ENCODE results near the gene METTL4. TPM values are rescaled to one million over a fixed set of nuclear protein-coding genes. Genes with fewer than 3 reads are reported as not detected.
A peak's percentile ranks its signal among the peaks of the same experiment; 100 is the strongest.

The METTL4 gene
- polyA plus RNA-seq, 2 of the 4 experiments (the other 2 are of a cell fraction) = 7.1 to 14.9 TPM

DNA sequence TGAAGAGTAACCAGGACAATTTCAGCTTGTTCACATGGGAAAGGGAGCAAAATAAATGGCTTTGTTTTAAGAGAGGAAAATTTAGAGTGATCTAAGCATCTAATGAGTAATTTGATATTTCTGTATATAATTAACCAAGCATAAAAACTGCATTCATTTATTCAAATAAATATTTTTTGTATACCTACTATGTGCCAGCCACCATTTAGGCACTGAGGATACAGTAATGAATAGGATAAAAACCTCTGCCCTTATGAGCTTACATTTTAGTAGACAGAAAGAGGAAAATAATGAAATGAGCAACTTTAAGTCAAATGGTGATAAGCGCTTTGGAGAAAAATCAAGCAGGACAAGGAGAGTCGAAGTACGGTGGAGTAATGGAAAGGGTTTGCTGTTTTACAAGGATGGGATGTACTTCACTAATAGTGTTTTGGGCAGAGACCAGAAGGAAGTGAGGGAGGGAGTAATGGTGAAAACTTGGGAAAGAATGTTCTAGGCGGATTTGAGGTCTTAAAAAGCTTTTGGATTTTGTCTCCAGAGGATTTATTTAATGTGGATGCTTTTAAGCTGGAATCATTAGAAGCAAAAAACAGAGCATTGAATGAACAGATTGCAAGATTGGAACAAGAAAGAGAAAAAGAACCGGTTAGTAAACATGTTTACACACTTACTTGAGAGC is 17.5 kb upstream of the METTL4 start:
- POLR2A ChIA-PET = no interaction called here
- Histone ChIP-seq H3K27ac (peak overlapping the region; percentile 42 to 68; a peak in 4 of 6 replicates), H3K4me3 (no peak overlapping the region), H3K9me3 (no peaks in the 10 kb centered on the region), H3K4me2 (peak overlapping the region; percentile 3; the same call in 2 of the 3 replicates), H3K4me1 (peaks cover 20% of the 10 kb centered on the region; the same call in 2 of the 3 replicates)
- no peak for TF ChIP-seq BHLHE40 (IDR thresholded peaks at IDR 0.05; ENCODE audit: low read depth, low read length)
- TF ChIP-seq RCOR1 (IDR thresholded peaks at IDR 0.05; ENCODE audit: low read depth, low read length) = no peak
- TF ChIP-seq, protein P1, sequence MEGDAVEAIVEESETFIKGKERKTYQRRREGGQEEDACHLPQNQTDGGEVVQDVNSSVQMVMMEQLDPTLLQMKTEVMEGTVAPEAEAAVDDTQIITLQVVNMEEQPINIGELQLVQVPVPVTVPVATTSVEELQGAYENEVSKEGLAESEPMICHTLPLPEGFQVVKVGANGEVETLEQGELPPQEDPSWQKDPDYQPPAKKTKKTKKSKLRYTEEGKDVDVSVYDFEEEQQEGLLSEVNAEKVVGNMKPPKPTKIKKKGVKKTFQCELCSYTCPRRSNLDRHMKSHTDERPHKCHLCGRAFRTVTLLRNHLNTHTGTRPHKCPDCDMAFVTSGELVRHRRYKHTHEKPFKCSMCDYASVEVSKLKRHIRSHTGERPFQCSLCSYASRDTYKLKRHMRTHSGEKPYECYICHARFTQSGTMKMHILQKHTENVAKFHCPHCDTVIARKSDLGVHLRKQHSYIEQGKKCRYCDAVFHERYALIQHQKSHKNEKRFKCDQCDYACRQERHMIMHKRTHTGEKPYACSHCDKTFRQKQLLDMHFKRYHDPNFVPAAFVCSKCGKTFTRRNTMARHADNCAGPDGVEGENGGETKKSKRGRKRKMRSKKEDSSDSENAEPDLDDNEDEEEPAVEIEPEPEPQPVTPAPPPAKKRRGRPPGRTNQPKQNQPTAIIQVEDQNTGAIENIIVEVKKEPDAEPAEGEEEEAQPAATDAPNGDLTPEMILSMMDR (IDR thresholded peaks at IDR 0.05) = no peak
- TF ChIP-seq, protein P2, sequence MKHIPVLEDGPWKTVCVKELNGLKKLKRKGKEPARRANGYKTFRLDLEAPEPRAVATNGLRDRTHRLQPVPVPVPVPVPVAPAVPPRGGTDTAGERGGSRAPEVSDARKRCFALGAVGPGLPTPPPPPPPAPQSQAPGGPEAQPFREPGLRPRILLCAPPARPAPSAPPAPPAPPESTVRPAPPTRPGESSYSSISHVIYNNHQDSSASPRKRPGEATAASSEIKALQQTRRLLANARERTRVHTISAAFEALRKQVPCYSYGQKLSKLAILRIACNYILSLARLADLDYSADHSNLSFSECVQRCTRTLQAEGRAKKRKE (CRISPR knock-in tag; IDR thresholded peaks at IDR 0.05; ENCODE audit: low read depth) = no peak
- no peak for TF ChIP-seq EHF (CRISPR knock-in tag; IDR thresholded peaks at IDR 0.05)
- no peak for TF ChIP-seq FOSB (CRISPR knock-in tag; IDR thresholded peaks at IDR 0.05)
- no peak for TF ChIP-seq HOXA7 (CRISPR knock-in tag; IDR thresholded peaks at IDR 0.05)
- TF ChIP-seq KDM5A (IDR thresholded peaks at IDR 0.05) = no peak
- CTCF ChIA-PET = no interaction called here
- WGBS (ENCODE audit: missing lambda C conversion rate) = 88% methylated on average over 5 of the region's 5 CpGs
- DNase-seq (ENCODE audit: low read depth in 1 of 2, low spot score in 1 of 2) (no peak), ATAC-seq (no peak), FAIRE-seq (no peak)

- ChIA-PET POLR2A (no interaction called here), CTCF (no interaction called here)
- FAIRE-seq (no peak), DNase-seq (ENCODE audit: low read depth in 1 of 2, low spot score in 1 of 2) (no peak), ATAC-seq (no peak)
- peaks cover 17% of the 10 kb centered on the region; the same call in 2 of the 3 replicates for H3K4me1 ChIP-seq
- H3K4me3 ChIP-seq = no peak overlapping the region
- TF ChIP-seq SREBF2 (IDR thresholded peaks at IDR 0.05) (no peak), POLR2AphosphoS2 (conservative IDR thresholded peaks at IDR 0.05; ENCODE audit: low read length) (no peak), RFX5 (IDR thresholded peaks at IDR 0.05) (no peak), SMC3 (IDR thresholded peaks at IDR 0.05) (no peak), NFE2L2 (conservative IDR thresholded peaks at IDR 0.05; ENCODE audit: low read length) (no peak), RAD21 (conservative IDR thresholded peaks at IDR 0.05 in 1 of 2, IDR thresholded peaks at IDR 0.05 in 1 of 2) (no peak)
- WGBS (ENCODE audit: missing lambda C conversion rate) = 96% methylated on average over 3 of the region's 3 CpGs
- no peak overlapping the region for H3K27ac ChIP-seq
- H3K9me3 ChIP-seq = no peaks in the 10 kb centered on the region
- H3K4me2 ChIP-seq = no peak overlapping the region
Measured at GRCh38 chr18:2587788-2588187, 16.5 kb upstream of the METTL4 start.

DNA sequence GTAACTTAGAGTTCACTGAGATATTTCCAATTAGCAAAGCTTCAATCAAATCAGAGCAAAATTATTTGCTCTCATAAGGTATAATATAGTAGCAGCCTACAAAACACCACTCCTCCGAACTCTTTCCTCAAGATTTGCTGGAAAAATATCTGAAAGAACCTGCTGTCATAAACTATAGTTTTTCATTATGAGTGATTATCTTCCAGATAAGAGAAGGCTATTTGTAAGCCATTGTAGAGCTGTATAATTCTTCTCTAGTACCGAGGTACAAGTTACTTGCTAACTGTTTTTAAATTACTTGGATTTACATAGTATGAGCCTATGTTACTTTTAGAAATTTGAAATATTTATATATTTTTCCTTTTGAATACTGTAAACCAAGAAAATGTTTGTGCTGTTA is 2.1 kb upstream of the METTL4 start:
- ChIA-PET POLR2A (no interaction called here), CTCF (no interaction called here)
- FAIRE-seq (no peak), DNase-seq (ENCODE audit: low read depth in 1 of 2, low spot score in 1 of 2) (no peak), ATAC-seq (no peak)
- WGBS (ENCODE audit: missing lambda C conversion rate) = 44% methylated on average over 2 of the region's 2 CpGs
- Histone ChIP-seq H3K4me1 (peaks cover 19% of the 10 kb centered on the region), H3K4me2 (peak overlapping the region; percentile 93), H3K9me3 (no peaks in the 10 kb centered on the region), H3K4me3 (peak overlapping the region; percentile 85; the same call in 2 of the 3 replicates), H3K27ac (peak overlapping the region in 1 of 2 experiments; percentile 28; a peak in 1 of 6 replicates)
- TF ChIP-seq BCL3 (IDR thresholded peaks at IDR 0.05) = no peak
- TF ChIP-seq CBX2 (IDR thresholded peaks at IDR 0.05; ENCODE audit: borderline replicate concordance, low read depth) = no peak
- TF ChIP-seq ZFP36 (IDR thresholded peaks at IDR 0.05; ENCODE audit: borderline replicate concordance, partially characterized antibody) = no peak
- no peak for TF ChIP-seq ESRRA (IDR thresholded peaks at IDR 0.05; ENCODE audit: borderline replicate concordance, low read length)
- TF ChIP-seq ZSCAN20 (CRISPR knock-in tag; IDR thresholded peaks at IDR 0.05) = no peak
- TF ChIP-seq, protein P3, sequence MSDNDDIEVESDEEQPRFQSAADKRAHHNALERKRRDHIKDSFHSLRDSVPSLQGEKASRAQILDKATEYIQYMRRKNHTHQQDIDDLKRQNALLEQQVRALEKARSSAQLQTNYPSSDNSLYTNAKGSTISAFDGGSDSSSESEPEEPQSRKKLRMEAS (IDR thresholded peaks at IDR 0.05) = no peak
- TF ChIP-seq ELK1 (IDR thresholded peaks at IDR 0.05; ENCODE audit: low read depth, low read length) = no peak
- TF ChIP-seq, protein P4, sequence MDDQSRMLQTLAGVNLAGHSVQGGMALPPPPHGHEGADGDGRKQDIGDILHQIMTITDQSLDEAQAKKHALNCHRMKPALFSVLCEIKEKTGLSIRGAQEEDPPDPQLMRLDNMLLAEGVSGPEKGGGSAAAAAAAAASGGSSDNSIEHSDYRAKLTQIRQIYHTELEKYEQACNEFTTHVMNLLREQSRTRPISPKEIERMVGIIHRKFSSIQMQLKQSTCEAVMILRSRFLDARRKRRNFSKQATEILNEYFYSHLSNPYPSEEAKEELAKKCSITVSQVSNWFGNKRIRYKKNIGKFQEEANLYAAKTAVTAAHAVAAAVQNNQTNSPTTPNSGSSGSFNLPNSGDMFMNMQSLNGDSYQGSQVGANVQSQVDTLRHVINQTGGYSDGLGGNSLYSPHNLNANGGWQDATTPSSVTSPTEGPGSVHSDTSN (IDR thresholded peaks at IDR 0.05) = no peak
- TF ChIP-seq, protein P2 (CRISPR knock-in tag; IDR thresholded peaks at IDR 0.05; ENCODE audit: low read depth) = no peak
- no peak for TF ChIP-seq CHD2 (IDR thresholded peaks at IDR 0.05; ENCODE audit: low read length, partially characterized antibody)
- TF ChIP-seq RARB (CRISPR knock-in tag; IDR thresholded peaks at IDR 0.05) = no peak
- TF ChIP-seq SMC3 (IDR thresholded peaks at IDR 0.05) = no peak
- TF ChIP-seq NFE2L2 (conservative IDR thresholded peaks at IDR 0.05; ENCODE audit: low read length) = no peak
- TF ChIP-seq NPAS2 (CRISPR knock-in tag; IDR thresholded peaks at IDR 0.05; ENCODE audit: borderline replicate concordance) = no peak
- TF ChIP-seq MYC (IDR thresholded peaks at IDR 0.05; ENCODE audit: borderline replicate concordance, low read length) = no peak

All from A549 (cell line).